Activated T-cell treated with anti-CD3 and anti-CD28 coated beads, Interleukin-2, amount 50 U/mL, for 48 hours (primary cell): ENCODE results near the gene IL20RB.

Source experiments
- DNase-seq, 2 experiments: peaks; one replicate each; pipeline ENCODE4 v3.0.0-alpha.2; 2020

The IL20RB gene

DNA sequence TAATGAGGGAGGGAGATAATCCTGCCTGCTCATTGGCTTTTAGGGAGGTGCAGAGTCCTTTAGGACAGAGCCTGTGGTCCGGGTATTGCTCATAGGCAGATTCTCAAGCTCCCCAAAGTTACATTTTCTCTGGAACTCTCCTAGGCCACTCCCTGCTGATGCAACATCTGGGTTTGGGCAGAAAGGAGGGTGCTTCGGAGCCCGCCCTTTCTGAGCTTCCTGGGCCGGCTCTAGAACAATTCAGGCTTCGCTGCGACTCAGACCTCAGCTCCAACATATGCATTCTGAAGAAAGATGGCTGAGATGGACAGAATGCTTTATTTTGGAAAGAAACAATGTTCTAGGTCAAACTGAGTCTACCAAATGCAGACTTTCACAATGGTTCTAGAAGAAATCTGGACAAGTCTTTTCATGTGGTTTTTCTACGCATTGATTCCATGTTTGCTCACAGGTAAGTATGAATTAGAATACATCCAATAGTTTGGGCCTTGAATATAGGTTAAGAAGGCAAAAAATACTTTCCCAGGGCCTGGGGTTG is at the start of gene IL20RB:
IL20RB (plus strand) TSS at position 233 of the 538 bp plus-strand sequence; CDS start at position 364, 131 bp downstream.
- DNase-seq, result no peak

- no peak for DNase-seq
These were observed 49.5 kb upstream of the IL20RB start for GRCh38 chr3:136908297-136908696.

GRCh38 chr3:136909187-136909586 is 48.6 kb upstream of the IL20RB start:
- no peak for DNase-seq

- DNase-seq, result no peak
These were observed 47.1 kb upstream of the IL20RB start for GRCh38 chr3:136910697-136911096.

GRCh38 chr3:136913168-136913567 is 44.6 kb upstream of the IL20RB start:
- DNase-seq, result no peak

GRCh38 chr3:136914739-136915138 is 43.0 kb upstream of the IL20RB start:
- DNase-seq, result no peak

GRCh38 chr3:136916223-136916622 is 41.6 kb upstream of the IL20RB start:
- no peak for DNase-seq

DNA sequence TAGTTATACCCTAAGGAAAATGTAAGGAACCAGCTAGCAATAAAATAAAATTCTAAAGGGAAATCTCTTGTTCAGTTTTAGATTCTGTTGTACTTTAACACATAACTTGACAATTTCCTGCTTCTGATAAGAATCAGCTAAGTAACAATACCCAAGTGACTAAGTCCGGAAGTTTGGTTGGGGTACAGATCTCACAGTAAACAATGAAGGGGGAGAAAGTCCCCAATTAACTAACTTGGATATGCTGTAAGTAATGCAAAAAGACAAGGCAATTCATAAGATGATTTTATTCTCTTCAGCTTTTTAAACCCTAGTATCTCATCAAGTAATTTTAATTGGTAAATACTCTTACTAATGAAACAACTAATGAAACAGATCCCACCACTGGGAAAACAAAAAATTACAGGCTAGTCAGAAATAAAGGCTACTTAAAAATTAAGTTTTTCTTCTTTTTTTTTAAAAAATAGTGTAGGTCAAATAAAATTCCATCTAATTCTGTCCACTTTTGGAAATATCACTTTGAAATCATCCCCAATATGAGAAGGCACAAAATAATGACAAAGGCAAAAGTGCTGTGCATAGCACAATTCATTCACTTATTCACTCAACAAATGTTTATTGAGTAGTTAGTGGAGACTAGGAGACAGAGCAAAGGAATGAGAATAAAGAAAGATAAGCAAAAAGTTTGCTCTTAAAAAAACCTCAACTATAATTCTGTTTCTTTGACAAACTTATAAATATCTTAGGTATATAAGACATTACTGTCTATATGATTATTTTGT is 37.8 kb upstream of the IL20RB start:
- no peak for DNase-seq

- no peak for DNase-seq
These were observed 36.7 kb upstream of the IL20RB start for GRCh38 chr3:136920904-136921611.

- DNase-seq, result no peak
These were observed 32.2 kb upstream of the IL20RB start for GRCh38 chr3:136925425-136926190.

DNA sequence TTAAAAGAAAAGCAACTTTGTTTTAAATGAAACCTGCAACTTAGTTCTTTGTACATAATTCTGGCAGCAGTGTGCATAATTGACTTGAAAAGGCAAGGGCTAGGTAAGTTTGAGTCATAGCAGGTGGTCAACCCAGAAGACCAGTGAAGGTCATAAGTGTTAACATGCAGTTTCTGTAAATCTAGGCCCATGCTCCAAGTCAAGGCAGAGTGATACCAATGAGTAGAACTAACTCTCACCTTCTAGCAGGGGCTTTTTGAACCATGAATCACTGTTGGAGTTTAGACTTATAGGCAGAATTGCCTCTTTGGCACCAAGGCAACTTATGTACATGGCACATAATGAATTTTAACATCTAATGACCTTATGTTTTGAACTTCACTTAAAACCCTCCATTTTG is 29.5 kb upstream of the IL20RB start:
- DNase-seq, result no peak

GRCh38 chr3:136929977-136930670 is 27.7 kb upstream of the IL20RB start:
- no peak for DNase-seq

DNA sequence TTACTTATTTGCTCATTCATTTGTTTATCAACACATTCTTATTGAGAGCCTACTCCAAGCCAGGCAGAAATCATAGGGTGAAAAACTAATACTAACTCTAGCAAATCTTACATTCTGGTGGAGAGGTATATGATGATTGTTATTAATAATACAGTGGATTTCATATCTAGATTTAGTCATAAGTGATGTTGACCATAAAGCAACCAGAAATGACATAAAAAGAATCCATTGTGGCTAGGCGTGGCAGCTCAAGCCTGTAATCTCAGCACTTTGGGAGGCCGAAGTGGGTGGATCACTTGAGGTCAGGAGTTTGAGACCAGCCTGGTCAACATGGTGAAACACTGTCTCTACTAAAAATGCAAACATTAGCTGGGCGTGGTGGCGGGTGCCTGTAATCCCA is 26.2 kb upstream of the IL20RB start:
- no peak for DNase-seq

DNA sequence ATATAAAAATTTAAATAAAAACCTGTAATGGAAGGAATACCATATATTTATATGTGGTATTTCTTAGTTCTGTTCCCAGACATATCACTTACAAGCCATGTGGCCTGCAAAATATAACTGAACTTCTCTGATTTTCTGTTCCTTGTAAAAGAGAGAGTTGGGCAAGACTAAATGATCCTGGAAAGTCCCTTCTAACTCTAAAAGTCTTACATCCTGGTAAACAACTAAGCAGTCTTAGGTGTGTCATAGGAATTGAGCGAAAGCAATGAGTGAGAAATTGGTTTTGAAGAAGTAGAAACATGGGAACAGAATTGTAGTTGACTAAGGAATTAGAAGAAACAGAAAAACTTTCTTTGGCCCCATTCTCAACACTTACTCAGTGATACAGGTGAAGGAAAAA is 25.3 kb upstream of the IL20RB start:
- DNase-seq, result no peak

GRCh38 chr3:136932978-136933772 is 24.6 kb upstream of the IL20RB start:
- no peak for DNase-seq

- no peak for DNase-seq
These were observed 20.6 kb upstream of the IL20RB start for GRCh38 chr3:136937175-136937574.

- no peak for DNase-seq
These were observed 19.9 kb upstream of the IL20RB start for GRCh38 chr3:136937851-136938250.

DNA sequence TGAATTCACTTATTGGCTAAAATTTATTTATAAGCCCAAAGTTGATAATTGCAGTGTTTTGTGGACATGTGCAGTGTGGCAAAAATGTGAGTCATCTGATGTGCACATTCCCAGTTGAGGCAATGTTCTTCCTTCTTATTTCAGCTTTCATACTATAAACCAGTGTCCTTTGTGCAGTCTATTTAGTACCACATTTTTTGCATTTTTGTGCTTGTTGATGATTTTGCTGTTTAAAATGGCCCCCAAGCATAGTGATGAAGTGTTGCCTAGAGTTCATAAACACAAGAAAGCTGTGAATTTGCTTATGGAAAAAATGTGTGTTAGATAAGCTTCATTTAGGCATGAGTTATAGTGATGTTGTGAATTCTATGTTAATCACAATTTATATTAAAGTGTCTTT is 19.4 kb upstream of the IL20RB start:
- DNase-seq, result no peak

DNA sequence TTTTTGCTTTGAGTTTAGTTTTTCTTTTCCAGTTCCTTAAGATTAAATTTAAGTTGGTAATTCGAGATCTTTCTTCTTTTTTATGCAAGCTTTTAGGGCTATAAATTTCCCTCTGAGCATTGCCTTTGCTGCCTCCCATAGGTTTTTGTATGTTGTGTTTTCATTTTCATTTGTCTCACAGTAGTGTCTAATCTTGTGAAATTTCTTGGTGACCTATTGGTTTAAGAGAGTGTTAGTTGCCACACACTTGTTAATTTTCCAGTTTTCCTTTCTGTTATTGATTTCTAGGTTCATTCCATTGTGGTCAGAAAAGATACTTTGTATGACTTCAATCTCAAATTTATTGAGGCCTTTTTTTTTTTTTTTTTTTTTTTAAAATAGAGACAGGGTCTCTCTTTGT is 18.3 kb upstream of the IL20RB start:
- no peak for DNase-seq

DNA sequence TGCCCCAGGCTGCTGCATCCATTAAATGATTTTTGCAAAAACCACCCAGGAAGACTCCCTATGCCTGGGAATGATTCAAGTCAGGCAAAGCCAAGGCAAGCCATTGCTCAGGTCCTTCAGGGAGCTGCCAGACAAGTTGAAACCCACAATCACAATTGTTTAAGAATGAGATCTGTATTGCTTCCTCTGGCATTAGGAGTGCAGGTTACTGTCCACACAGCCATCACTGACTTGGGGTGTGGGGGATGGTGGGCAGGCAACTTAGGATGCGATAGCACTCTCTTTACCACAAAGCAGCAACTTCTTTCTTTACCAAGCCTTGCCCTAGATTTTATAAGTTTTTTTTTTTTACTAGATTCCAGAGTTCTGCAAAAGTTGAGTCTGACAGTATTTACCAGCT is 15.0 kb upstream of the IL20RB start:
- DNase-seq, result no peak

GRCh38 chr3:136943436-136943835 is 14.3 kb upstream of the IL20RB start:
- DNase-seq, result no peak

DNA sequence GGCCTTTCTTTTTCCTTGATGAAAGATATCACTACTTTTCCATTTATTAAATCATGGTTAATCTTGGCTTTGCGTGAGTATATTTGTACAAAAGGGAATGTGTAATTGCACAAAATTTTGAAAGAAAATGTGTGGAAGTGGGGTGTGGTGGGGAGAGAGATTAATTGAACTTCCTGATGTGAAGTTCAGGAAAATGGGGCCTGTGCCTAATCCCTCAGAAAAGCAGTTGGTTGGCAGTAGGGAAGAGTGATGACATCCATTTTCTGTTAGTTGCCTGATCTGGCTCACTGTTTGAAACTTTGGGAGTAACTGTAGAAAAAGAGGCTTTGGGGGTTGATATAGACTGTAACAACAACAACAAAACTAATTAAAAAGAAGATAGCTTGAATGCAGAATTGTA is 10.8 kb upstream of the IL20RB start:
- DNase-seq, result no peak
